Heart left ventricle (tissue), 16 donors: Measurements from ENCODE around the gene BICRAL. TPM values are rescaled to one million over a fixed set of nuclear protein-coding genes. Genes with fewer than 3 reads are reported as not detected.
"Not testable (repeated sequence)": the region's sequence is repeated elsewhere in the genome, so short reads cannot be mapped to it uniquely, and the experiment has no call there.

ENCODE experiments used
- ATAC-seq, 4 donors: fragments of 200-7000 bp; cut with Tn5 transposase; one replicate each; pipeline ENCODE4 v1.9.1; 2020 to 2022; ENCODE audit warnings: moderate library complexity in 4 of 4, mild to moderate bottlenecking in 3 of 4, moderate number of reproducible peaks in 1 of 4
- DNase-seq, 5 donors: peaks; one replicate each; pipeline ENCODE4 v3.0.0-alpha.2; 2020
- H3K27ac ChIP-seq, 12 donors: fragments of 200-600 bp; sonication (generic) in 4 of 12; one replicate each; pipeline versions ENCODE4 v1.5.0 to v1.8.0; 2016 to 2022; ENCODE audit warnings: mild to moderate bottlenecking in 2 of 12
- H3K27me3 ChIP-seq, 9 donors: fragments of 200-600 bp; sonication (generic) in 2 of 9; one replicate each; pipeline versions ENCODE4 v1.5.1 to v1.8.0; 2016 to 2022; ENCODE audit warnings: mild to moderate bottlenecking in 3 of 9
- H3K36me3 ChIP-seq, 9 donors: fragments of 200-600 bp; sonication (generic) in 2 of 9; one replicate each; pipeline versions ENCODE4 v1.5.0 to v1.8.0; 2018 to 2022; ENCODE audit warnings: mild to moderate bottlenecking in 2 of 9
- H3K4me1 ChIP-seq, 12 donors: fragments of 200-600 bp; sonication (generic) in 4 of 12; one replicate each; pipeline versions ENCODE4 v1.5.0 to v1.8.0; 2016 to 2022; ENCODE audit warnings: mild to moderate bottlenecking in 3 of 12
- H3K4me3 ChIP-seq, 12 donors: fragments of 200-600 bp; sonication (generic) in 4 of 12; one replicate each; pipeline versions ENCODE4 v1.5.0 to v1.8.0; 2017 to 2022; ENCODE audit warnings: mild to moderate bottlenecking in 9 of 12, moderate library complexity in 4 of 12
- H3K9me3 ChIP-seq, 12 donors: fragments of 200-600 bp; sonication (generic) in 4 of 12; one replicate each; pipeline versions ENCODE4 v1.5.0 to v1.8.0; 2016 to 2022; ENCODE audit warnings: mild to moderate bottlenecking in 1 of 12
- CTCF ChIP-seq, 12 donors: fragments of 200-600 bp; sonication (generic) in 4 of 12; IDR thresholded peaks; one replicate each; pipeline versions ENCODE4 v1.5.0 to v1.8.0; 2018 to 2022; ENCODE audit warnings: antibody characterized with exemption in 12 of 12, mild to moderate bottlenecking in 5 of 12
- POLR2A ChIP-seq, 2 donors: fragments of 450-650 bp; IDR thresholded peaks; one replicate each; pipeline ENCODE4 v1.6.1; 2017; ENCODE audit warnings: antibody characterized with exemption in 2 of 2, mild to moderate bottlenecking in 2 of 2, moderate library complexity in 2 of 2
- WGBS, 4 donors: extraction: QIAGEN DNeasy Blood & Tissue Kit in 2 of 4; methylation state at CpG; one replicate each; pipeline versions ENCODE4 v1.1.5 to v1.1.7; 2013 to 2018; 5-methylcytosine and 5-hydroxymethylcytosine counted together
- intact Hi-C, 10 donors: fragments of 100-400 bp; cut with DNase I; formaldehyde crosslinking; loops; one replicate each; pipeline versions ENCODE4 v1.11.1 to v1.14.2; 2022
- polyA plus RNA-seq, 2 donors: library from polyadenylated mRNA; stranded (reverse); fragments of 200-250 nt; gene quantifications; one replicate each; pipeline ENCODE4 v1.2.3, GENCODE V29; 2013
- total RNA-seq, 9 donors: library from RNA; depleted of rRNA in 2 of 9; stranded (reverse); fragments of >200 nt in 2 of 9; fragmentation: NEBNext Ultra II Directional in 3 of 9; extraction: Animal tissue kit (Norgen Biotek cat#: 25700) in 3 of 9; gene quantifications; one replicate each; pipeline versions ENCODE4 v1.1.0 to v1.2.4, GENCODE V29; 2016 to 2023
- donor health status: ischemic (EF 13 %, LVEDD 7.1; RV severe dilation, severe dysfunction).
- donor health status: healthy with polysubstance abuse.
- donor health status: DM: no; HTN: yes; CAD: no.
- donor health status: DM: no; HTN: no; CAD: no.
- donor health status: ischemic (EF 25% LVEDD 6.9; RV normal size, moderate dysfunction).
- donor health status: ischemic (EF 25% LVEDD 5.7; RV mildly dilated, moderate dysfunction).
- donor health status: healthy.
- donor health status: DM: yes; HTN: yes; CAD: no.
- donor health status: ischemic (EF 35%, LVEDD 5.7; RV mildly dilated, moderate dysfunction).
- donor health status: nonischemic (EF 11% LVEDD 7.7; RV severe dilation, severe dysfunction).
- donor health status: DM: yes; HTN: yes; CAD: no.
- donor health status: PGD.
- donor health status: ischemic (EF 29% LVEDD 5.4; RV normal size, mild dysfunction).
- donor health status: nonischemic (EF 23%, LVEDD 6.1; RV moderate dilation, normal function).

Gene BICRAL
- total and polyA plus RNA-seq, 11 donors = 2.5 to 17.1 (median 11.7) TPM

DNA sequence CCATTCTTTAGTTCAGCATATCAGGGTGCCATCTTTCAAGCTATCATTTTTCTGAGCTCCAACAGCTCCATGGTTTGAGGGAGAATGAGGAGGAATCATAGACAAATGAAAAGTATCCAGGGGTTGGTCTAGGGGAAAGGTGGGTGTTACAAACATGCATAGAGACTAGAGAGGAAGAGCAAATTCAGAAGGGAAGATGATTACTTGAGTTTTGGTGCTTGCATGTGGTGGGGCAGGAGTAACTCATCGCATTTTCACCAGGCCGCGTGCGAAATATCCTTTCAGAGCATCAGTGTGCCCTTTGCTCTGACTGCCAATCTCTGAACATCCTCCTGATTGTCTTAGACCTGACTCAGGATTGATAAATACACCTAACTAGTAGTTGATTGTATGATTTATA lies 7.7 kb upstream of the BICRAL start:
- intact Hi-C loops = no loop called here
- Histone ChIP-seq H3K4me3 (peak overlapping the region in 1 of 12 donors; percentile 44), H3K9me3 (no peaks in the 10 kb centered on the region), H3K27me3 (no peaks in the 10 kb centered on the region), H3K36me3 (no peaks in the 10 kb centered on the region), H3K4me1 (peaks cover 0 to 70% (median 0%) of the 10 kb centered on the region in 12 donors), H3K27ac (peak overlapping the region in 1 of 12 donors; percentile 90)
- WGBS, 4 donors = 94 to 96% (median 95%) methylated on average over 4 of the region's 4 CpGs
- ATAC-seq (no peak), DNase-seq (no peak)
- TF ChIP-seq POLR2A (IDR thresholded peaks at IDR 0.05) = no peak
- no peak for TF ChIP-seq CTCF (IDR thresholded peaks at IDR 0.05)

- peak overlapping the region in 1 of 12 donors; percentile 44 for H3K4me3 ChIP-seq
- H3K27ac ChIP-seq = peak overlapping the region in 3 of 12 donors; percentile 1 to 90 (median 31)
- DNase-seq = peak in 1 of 5 donors; percentile 30
- H3K4me1 ChIP-seq = peaks cover 0 to 70% (median 0%) of the 10 kb centered on the region in 12 donors
- ATAC-seq = peak in 2 of 4 donors; percentile 37 to 38
- H3K36me3 ChIP-seq, H3K27me3 ChIP-seq, intact Hi-C loops, H3K9me3 ChIP-seq: not testable (repeated sequence)
- 89 to 97% (median 93%) methylated on average over 10 of the region's 10 CpGs for WGBS, 4 donors
Observed at GRCh38 chr6:42774821-42775487, 6.9 kb upstream of the BICRAL start.

DNA sequence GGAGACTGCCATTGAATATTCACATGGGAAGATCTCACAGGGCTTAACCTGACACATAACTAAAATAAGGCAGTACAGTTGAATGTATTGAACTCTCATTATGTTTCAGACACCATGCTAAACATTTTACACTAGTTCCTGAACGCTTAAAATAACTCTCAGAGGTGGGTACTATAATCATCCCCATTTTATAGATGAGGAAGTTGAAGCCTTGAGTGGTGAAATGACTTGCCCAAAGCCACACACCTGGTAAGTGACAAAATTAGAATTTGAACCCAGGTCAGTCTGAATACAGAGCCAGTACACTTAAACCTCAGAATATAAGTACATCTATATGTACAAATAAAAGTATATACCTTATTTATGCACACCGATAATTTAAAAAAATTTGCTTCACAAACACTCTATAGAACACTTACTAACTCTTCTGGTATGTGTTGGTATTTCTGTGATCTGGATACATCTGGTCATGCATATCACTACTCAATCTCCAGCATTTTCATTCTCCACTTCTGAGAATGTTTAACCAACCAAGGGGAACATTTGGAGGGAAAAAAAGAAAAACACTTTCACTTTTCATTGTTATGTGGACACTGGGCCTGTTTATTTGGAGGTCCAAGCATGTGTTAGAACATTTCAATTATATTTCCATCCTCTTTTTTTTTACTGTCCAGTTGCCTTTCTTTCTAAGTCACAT lies 4.6 kb upstream of the BICRAL start:
- no peaks in the 10 kb centered on the region for H3K27me3 ChIP-seq
- no peak for ATAC-seq
- intact Hi-C loops = no loop called here
- no peaks in the 10 kb centered on the region for H3K9me3 ChIP-seq
- H3K4me1 ChIP-seq = peaks cover 0 to 58% (median 4%) of the 10 kb centered on the region in 12 donors
- H3K27ac ChIP-seq = peak overlapping the region in 1 of 12 donors; percentile 50
- WGBS, 4 donors = 91 to 97% (median 92%) methylated on average over 2 of the region's 2 CpGs
- H3K4me3 ChIP-seq = no peak overlapping the region
- H3K36me3 ChIP-seq = no peaks in the 10 kb centered on the region
- TF ChIP-seq CTCF (IDR thresholded peaks at IDR 0.05) = no peak
- no peak for TF ChIP-seq POLR2A (IDR thresholded peaks at IDR 0.05)
- no peak for DNase-seq

GRCh38 chr6:42778122-42778521 lies 3.7 kb upstream of the BICRAL start:
- no peak for TF ChIP-seq POLR2A (IDR thresholded peaks at IDR 0.05)
- TF ChIP-seq CTCF (IDR thresholded peaks at IDR 0.05) = no peak
- no peaks in the 10 kb centered on the region for H3K36me3 ChIP-seq
- H3K27me3 ChIP-seq = no peaks in the 10 kb centered on the region
- H3K4me1 ChIP-seq = peaks cover 0 to 49% (median 4%) of the 10 kb centered on the region in 12 donors
- DNase-seq = no peak
- no peak for ATAC-seq
- H3K4me3 ChIP-seq = no peak overlapping the region
- no peaks in the 10 kb centered on the region for H3K9me3 ChIP-seq
- 90 to 98% (median 95%) methylated on average over 2 of the region's 2 CpGs for WGBS, 4 donors
- intact Hi-C loops = no loop called here
- H3K27ac ChIP-seq = no peak overlapping the region
